Activated gamma-delta T cell (primary cell): ENCODE results near the gene OAT.

Experiments used
- DNase-seq: peaks from one replicate; lab custom pipeline; 2025; lab: John Stamatoyannopoulos, UW

The OAT gene

DNA sequence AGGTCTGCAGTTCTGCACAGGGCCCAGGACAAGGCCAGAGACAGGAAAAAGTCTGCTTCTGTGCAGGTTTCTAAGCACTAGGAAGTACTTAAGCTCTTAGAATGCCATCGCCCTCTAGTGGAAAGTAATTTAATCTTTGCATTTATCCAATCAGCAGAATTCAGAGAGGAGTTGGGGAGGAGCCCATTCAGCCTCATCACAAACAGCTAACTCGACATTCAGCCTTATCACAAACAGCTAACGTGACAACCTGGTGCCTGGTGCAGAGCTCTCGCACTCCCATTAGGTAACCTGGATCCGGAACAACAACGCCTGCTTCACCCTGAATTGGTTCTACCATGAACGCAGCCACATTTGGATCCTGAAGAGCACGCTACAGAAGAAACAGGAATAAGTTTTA is 15.2 kb downstream of the OAT start:
- no peak for DNase-seq

DNA sequence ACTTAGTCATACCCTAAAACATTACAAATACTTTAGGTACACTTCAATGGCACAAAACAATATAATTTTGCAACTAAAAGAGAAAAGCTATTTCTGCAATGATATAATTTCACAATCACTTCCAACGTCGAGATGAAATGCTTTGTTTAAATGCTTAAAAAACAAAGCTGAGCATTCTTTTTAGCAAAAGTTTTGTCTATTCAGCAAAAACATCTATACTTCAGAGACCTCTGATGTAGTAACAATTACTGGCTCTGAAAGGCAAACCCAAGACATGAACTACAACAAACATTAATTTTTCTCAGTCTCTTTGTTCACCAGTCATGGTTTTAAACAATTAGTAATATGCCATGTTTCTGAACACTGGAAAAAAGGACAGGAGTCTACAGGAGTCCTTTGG is 16.4 kb downstream of the OAT start:
- no peak for DNase-seq

DNA sequence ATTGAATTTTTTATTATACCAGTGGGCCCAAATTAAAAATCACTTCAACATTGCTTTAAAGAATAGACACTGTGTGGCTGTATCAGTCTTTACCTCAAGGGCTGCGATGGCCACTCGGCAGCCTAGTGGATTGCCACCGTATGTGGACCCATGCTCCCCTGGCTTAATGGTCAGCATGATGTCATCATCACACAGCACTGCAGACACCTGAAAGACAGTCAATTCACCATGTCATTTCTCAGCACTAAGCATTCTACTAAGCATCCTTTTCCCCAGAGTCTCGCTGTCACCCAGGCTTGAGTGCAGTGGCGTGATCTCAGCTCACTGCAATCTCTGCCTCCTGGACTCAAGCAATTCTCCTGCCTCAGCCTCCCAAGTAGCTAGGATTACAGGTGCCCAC is 17.1 kb downstream of the OAT start:
- no peak for DNase-seq

DNA sequence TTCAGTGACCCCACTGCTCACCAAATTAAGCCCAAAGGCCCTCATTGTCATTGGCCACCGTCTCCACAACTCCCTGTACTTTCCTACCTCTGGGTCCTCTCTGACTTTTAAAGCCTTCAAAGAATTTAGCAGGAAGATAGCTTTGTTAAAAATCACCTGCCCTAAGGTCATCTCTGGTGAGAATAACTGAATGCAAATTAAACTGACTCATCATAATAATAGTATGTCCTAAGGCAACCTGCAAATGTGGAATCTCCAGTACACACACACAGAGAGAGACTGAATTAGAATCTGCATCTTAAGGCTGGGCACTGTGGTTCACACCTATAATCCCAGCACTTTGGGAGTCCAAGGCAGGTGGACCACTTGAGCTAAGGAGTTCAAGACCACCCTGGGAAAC is 24.1 kb downstream of the OAT start:
- no peak for DNase-seq

DNA sequence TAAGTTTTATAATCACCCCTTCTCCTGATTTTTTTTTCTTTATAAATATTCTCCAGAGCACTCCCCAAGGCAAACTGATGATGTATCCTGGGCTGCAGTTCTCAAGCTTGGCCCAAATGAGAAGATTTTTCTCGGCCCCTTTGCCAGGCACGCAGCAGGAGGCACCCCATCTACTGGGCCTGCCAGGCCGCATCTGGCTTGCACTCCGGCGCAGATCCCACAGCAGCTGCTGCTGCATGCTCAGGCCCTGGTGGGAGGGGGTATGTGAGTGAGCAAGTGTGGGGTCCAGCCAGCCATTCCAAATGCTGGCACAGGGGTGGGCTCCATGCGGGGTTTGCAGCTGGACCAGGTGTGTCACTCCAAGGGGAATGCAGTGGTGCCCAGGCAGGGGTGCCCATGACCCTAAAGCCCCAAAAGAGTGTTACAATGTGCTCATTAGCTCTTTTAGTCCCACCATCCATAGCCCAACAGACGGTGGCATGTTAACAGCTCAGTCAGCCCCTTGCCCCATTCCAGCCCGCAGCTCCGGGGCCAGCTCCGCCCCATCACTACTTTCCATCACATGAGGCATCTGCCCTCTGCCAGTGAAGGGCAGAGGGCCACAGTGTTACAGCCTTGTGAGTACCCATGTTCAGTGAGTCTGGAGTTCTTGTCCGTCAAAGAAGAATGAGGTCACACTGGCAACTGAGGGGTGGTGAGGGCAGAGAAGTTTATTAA is 25.9 kb downstream of the OAT start:
- DNase-seq, result no peak

DNA sequence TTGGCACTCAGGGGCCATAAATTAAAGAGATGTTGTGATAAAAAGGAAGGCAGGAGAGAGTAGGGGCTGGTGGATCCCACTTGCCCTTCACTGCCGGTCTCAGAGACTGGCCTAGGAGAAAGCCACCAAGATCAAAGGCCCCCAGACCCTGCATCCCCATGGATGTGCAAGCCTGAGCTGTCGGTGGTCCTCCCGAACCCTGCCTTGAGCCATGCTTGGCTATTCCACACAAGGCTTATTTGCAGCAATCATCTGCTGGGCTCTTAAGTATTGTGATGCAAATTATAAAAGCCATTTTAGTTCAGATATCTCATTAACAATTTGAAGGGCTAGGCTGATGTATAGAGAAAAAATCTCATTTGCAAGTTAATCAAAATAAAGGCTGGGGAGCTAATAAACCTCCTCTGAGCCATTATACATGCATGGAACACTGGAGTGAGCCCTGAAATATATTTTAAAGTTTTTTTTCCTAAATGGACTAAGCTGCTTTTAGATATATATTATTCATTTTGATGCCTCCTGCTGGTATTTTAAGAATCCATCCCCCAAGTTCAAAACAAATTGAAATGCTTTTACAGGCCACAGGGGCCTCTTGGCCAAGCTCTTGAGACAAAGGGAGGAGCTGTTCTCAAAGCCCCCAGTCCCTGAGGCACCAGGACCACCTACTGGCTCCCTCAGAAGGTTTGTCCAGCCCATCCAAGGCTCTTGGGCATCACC is 28.1 kb downstream of the OAT start:
- no peak for DNase-seq

DNA sequence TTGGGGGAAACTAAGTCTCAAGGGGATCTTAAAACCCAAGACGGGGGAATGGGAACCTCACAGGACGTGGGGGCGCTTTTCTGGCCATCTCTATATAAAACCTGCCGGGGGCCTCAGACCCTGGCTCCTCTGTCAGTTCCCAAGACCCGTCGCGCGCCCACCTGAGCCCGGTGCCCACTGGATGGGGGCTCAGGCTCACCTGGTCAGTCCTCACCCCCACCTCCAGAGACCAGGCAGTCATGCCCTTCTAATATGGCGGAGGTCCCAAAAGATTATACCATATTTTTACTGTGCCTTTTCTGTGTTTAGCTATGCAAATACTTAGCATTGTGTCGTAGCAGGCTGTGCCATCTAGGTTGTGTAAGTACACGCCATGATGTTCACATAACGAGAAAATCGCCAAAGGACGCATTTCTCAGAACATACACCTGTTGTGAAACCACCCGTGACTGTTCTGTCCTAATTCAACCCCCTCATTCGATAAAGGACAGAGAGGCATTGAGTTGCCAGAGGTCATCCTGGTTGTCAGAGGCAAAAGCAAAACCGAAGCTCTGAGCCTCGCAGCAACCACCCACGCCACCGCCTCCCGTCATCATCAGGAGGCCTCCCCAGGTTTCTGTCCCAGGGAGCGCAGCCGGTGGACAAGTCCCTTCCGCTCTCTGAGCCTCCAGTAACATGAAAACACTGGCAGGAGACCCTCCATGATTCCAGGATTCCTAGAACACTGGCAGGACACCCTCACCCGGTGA is 28.9 kb downstream of the OAT start:
- DNase-seq, result no peak

DNA sequence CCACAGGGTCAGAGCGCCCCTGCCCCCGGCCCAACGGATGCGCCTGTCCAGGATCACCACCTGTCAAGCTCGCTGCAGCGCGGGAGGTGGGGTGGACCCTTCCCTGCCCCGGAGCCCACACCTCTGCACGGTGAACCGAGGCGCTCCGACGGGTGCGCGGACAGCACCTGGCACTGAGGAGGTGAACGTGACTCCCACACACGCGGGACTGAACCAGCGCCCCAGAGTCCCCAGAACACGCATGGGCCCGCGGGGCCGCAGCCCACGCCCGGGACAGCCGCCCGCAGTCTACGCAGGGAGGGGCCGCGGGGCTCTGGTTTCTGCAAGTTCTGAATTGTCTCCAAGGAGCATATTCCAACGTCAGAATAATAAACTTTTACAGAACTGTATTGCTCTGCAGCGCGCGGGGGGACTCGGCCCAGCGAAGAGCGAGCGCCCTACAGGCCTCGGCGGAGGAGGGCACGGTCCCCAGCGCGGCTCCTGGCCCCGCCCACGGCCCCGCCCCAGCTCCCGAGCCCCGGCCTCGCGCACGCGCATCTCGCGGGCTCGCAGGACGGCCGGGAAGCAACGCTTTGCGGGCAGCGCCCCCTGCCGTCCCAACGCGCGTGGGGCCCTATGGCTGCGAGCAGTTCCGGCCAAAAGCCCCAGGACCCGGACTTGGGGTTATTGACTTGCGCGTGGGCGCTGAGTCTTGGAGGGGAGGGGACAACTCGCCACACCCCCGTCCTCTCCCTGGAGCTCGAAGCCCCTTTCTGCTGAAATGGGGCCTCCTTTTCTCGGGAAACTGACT is 29.7 kb downstream of the OAT start:
- DNase-seq, result peak; percentile 88

DNA sequence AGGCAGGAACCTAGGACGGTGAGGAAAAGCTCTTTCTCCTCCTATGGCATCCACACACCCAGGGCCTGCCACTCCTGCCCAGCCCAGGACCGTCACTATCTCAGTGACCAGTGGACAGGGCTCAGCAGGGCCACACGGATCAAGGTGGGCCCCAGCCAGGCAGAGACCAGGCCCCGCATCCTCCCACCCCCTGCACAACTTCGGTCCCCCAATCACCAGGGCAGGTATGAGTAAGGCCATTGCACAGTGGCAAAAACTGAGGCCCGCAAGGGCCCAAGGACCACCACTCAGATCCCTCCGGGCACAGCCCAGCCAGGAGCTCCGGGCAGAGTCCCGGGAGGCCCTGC is 30.3 kb downstream of the OAT start:
- no peak for DNase-seq

DNA sequence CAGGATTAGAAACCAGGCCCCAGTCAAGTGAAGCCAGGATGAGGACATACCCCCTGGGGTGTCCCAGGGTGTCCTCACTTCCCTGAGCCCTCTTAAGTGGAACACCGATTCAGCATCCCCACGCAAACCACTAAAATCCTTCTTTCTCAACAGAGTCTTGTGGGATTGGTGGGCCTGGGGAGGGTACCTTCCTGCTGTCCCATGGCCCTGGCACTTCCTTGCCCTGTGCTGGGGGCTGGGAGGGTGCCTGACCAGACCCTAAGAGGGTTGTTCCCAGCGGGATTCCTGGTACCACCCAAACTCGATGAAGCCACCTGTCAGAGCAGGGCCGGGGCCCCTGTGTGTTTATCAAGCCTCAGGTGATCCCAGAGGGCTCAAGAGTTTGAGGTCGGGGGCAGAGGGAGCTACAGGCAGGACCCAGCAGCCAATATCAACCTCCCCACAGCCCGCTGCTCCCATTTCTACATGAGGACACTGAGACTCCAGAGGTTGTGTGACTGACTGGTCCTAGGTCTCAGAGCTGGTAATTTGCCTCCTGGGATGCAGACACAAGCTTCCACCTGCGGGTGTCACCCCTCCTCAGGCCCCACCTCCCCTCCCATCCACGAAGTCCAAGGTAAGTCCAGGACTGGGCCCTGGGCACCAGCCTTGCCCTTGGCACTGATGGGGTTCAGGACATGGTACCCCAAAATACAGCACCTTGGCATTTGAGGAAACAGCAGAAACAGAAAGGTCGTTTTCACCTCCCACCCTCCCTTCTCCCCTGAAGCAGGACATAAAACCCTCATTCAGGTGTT is 31.4 kb downstream of the OAT start:
- no peak for DNase-seq

DNA sequence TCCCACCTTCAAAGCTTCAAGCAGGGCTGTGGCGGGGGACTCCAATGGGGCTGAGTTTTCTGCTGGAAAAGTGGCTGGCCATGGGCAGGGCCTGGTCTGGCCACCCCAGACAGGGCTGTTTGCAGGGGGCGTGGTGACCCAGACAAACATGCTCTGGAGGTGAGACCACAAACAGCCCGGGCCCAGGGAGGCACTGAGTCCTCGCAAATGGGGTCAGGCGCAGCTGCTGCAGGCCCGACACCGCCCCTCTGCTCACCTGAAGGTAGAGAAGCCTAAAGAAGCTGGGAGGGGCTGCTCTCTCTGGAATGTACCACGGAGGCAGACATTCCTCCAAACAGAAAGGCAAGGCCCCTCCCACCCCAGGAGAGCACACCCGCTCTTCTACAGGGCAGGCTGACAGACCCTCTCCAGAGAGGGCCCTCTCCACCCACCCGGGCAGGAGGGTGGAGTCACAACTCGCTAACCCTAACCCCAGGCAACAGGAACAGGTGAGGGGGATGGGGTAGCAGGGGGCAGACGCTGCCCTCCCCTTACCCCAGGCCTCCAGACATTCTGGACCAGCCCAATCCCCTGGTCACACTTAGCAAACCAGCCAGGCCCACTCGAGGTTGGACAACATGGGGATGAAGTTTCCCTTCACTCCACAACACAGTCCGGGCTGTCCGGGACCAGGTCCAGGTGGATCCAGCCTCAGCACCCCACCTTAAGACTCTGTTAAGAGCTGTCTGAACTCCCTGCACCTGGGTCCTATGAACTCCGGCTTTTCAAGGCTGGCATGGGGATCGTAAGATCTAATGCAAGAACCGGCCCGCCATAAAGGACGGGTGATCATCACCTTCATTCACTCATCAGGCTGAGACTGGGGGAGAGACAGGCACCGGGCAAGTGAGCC is 32.3 kb downstream of the OAT start:
- DNase-seq, result no peak

DNA sequence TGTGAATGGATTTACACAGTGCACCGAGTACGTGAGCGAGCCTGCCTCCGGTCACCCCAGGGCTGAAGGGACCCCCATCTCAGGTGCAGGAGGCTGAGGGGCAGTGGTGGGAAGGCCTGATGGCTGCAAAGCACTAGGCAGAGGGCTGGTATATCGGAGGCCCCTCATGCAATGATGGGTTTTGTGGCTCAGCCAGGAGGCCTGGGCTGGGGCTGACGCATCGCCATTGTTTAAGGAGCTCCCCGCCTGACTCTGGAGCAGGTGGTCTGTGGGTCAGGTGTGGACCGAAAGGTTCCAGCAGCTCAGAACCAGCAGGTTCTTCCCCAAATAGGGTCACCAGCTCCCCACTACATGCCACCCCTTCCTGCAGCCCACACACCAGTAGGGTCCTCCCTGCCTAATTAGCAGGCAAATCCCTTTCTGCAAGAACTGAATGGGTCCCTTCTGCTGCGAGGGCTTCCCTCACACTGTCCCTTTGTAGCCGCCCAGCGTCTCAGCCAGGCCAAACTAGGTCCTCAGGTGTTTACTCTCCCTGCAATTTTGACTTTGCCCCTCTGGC is 33.0 kb downstream of the OAT start:
- no peak for DNase-seq

DNA sequence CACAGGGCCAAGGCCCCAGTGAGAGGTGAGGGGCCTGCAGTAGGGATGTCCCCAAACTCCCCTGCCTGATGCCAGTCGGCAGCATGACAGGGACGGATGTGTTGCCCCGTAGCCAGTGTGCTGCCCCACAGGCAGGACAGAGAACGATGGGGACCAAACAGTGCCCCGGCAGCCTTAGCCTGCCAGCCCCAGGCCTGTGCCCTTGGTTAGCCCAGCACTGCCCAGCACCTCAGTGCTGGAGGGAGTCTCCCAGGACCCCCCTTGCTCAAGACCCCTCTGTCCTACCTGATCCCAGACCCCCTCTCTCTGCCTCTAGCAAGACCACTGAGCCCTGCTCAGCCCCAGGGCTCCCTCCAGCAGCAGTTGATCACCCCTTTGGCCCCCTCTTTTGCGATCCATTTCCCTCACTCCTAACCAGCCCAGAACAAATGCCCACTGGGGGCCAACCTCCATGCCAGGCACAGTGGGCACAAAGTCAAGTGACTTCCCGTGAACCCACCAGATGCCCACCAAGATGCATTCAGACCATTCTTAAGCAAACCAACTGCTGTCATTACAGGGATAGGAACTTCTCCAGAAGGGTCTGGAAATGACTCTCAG is 34.0 kb downstream of the OAT start:
- DNase-seq, result no peak

DNA sequence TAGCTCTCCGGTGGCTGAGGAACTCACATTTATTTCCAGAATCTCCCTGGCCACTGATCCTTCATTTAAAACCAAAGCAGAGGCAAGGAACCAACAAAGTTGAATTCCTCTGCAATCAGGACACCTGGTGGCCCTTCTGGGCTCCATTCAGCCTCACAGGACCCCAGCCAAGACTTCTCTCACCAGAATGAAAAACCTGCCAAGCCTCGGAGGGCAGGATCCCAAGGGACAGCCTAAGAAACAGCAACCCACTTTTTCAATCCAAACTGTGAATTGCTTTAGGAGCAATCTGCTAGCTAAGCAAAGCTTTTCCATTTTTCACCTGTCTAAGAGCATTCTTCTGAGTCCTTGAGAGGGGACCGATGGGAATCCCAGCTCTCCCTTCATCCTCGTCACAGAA is 34.6 kb downstream of the OAT start:
- no peak for DNase-seq

DNA sequence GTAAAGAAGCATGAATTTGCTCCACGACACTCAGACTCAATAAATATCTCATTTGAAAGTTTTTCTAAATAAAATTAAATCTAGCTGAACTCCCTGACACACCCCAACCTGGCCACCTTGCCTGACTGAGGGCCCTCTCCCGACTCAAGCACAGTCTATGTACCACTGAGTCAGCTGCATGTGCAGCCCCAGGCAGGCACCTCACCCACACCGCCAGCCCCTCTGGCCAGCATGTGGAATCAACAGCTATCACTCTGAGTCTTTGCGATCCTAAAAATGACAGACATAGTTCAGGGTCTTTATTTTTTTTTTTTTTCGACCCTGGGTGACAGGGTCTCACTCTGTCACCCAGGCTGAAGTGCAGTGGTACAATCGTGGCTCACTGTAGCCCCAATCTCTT is 35.2 kb downstream of the OAT start:
- DNase-seq, result no peak

DNA sequence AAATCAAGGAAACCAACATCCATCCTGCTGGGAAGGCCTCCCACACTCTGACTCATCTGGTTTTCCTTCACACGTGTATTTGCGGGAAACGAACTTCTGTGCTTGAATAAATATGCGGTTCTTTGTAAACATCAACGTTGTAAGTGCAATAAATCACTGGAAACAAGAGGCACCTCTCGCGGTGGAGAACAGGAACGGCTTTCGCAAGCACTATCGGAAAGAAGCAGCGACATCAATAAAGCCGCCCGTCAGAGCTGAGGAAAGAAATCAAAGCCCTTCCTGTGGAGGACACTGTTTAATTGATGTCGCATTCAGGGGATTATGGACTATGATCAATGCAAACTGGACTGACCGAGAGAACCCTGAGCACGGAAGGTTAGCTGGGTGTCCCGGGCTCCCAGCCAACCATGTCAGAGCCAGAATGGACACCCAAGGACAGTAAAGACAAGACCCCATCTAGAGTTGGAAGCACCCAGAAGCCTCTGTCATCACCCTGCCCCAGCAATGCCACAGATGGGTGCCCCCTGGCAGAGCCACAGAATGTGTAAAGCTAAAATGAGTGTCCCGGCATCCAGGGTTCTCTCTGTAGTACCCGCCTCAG is 37.6 kb downstream of the OAT start:
- DNase-seq, result no peak

DNA sequence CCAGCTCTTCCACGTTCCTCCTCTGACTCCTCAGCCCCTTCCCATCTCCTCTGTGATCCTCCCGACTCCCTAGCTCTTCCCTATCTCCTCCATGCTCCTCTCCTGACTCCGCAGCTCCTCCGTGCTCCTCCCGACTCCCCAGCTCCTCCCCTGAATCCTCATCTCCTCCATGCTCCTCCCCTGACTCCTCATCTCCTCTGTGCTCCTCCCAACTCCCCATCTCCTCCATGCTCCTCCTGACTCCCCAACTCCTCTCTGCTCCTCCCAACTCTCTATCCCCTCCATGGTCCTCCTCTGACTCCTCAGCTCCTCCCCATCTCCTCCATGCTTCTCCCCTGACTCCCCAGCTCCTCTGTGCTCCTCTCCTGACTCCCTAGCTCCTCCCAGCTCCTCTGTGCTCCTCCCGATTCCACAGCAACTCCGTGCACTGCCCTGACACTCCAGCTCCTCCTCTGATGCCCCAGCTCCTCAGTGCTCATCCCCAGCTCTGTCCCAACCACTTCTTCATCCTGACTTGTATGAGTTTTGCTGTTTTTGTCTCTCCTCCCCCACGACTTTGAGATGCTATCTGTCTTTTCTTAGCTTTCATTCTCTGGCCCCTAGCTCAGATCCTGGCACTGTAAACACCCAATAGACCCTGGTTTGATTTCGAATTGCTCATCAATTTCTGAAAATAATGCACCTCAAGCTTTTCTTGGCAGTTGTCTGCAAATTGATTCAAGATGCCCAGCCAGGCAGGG is 38.3 kb downstream of the OAT start:
- no peak for DNase-seq

DNA sequence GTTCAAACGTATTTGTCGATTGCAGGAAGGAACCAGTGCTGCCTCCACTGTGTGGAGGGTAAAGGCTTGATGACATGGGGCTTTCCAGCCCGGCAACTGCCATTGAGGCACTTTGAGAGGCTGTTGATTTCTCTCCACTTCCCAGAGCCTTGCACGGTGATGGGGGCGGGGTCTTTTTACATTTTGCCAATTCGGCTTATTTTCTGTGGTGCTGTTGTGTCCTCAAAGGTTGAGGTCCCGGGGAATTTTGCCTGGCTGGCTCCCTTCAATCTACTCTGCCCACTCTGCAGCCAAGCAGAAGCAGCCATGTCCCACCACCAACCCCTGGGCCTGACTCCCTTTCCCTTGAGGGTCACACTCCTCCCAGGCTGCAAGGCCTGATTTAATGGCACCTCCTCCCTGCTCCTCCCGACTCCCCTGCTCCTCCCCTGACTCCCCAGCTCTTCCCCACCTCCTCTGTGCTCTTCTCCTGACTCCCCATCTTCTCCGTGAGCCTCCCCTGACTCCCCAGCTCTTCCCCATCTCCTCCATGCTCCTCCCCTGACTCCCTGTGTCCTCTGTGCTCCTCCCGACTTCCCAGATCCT is 39.0 kb downstream of the OAT start:
- DNase-seq, result no peak
